ENCODE data around the gene CTSA. TPM values are rescaled to one million over a fixed set of nuclear protein-coding genes. Genes with fewer than 3 reads are reported as not detected.

Gene CTSA
- total RNA-seq, 1 experiment from 2014 or later, result 109 TPM

GRCh38 chr20:45886590-45887345, 4.4 kb upstream of the CTSA start:
- intact Hi-C loops (cut with micrococcal nuclease), result no loop called here
- ChIA-PET POLR2A (no interaction called here), RAD21 (ENCODE audit: low non-redundant PET in 1 of 2, low total read pairs in 2 of 2, uncharacterized antibody in 2 of 2, unreplicated experiment in 2 of 2) (no interaction called here), CTCF (no interaction called here)
- H2AFZ ChIP-seq (ENCODE audit: low read depth, low read length, poor library complexity, severe bottlenecking), result no peak overlapping the region
- ATAC-seq (no peak), DNase-seq (ENCODE audit: low read depth, low spot score) (no peak)
- no peak overlapping the region for H3K27ac ChIP-seq (ENCODE audit: low read depth, low read length)
- H3K9me3 ChIP-seq (ENCODE audit: control insufficient read depth in 1 of 2, insufficient read depth in 1 of 2, low read depth in 1 of 2, low read length in 2 of 2), result no peaks in the 10 kb centered on the region
- no peak for TF ChIP-seq REST (IDR thresholded peaks at IDR 0.05; ENCODE audit: low read depth)
- TF ChIP-seq ATF3 (IDR thresholded peaks at IDR 0.05), result no peak
- no peak for TF ChIP-seq POLR2AphosphoS5 (IDR thresholded peaks at IDR 0.05; ENCODE audit: low read depth, low read length)
- no peak for TF ChIP-seq CTCF (IDR thresholded peaks at IDR 0.05 in 2 of 3, conservative IDR thresholded peaks at IDR 0.05 in 1 of 3; ENCODE audit: borderline replicate concordance in 1 of 3, insufficient read depth in 1 of 3, low read depth in 2 of 3, low read length in 2 of 3)
- no peak for TF ChIP-seq SRF (IDR thresholded peaks at IDR 0.05; ENCODE audit: low read depth)
- no peak for TF ChIP-seq ELF1 (IDR thresholded peaks at IDR 0.05; ENCODE audit: borderline replicate concordance, low read depth)
- TF ChIP-seq RAD21 (IDR thresholded peaks at IDR 0.05; ENCODE audit: low read depth), result no peak
- no peak for TF ChIP-seq YY1 (IDR thresholded peaks at IDR 0.05; ENCODE audit: extremely low read depth, insufficient replicate concordance, low read depth, low read length)
- no peak for TF ChIP-seq ZNF274 (IDR thresholded peaks at IDR 0.05; ENCODE audit: low read depth, low read length)
- no peak for TF ChIP-seq JUND (IDR thresholded peaks at IDR 0.05)
- no peak for TF ChIP-seq TCF7L2 (IDR thresholded peaks at IDR 0.05; ENCODE audit: borderline replicate concordance, extremely low read depth, insufficient read depth, insufficient read length)
- no peak for TF ChIP-seq SP1 (IDR thresholded peaks at IDR 0.05; ENCODE audit: low read depth)
- TF ChIP-seq FOSL1 (IDR thresholded peaks at IDR 0.05; ENCODE audit: low read depth), result no peak
- TF ChIP-seq CEBPB (IDR thresholded peaks at IDR 0.05; ENCODE audit: low read depth), result no peak
- TF ChIP-seq EZH2 (IDR thresholded peaks at IDR 0.05), result no peak
- TF ChIP-seq SIN3A (IDR thresholded peaks at IDR 0.05; ENCODE audit: low read depth), result no peak
- TF ChIP-seq EZH2phosphoT487 (IDR thresholded peaks at IDR 0.05; ENCODE audit: borderline replicate concordance), result no peak
- TF ChIP-seq POLR2A (IDR thresholded peaks at IDR 0.05; ENCODE audit: borderline replicate concordance, extremely low read depth, insufficient read depth, insufficient read length), result no peak
- H3K9ac ChIP-seq (ENCODE audit: low read length), result no peak overlapping the region
- H3K4me1 ChIP-seq (ENCODE audit: control insufficient read depth in 1 of 2, insufficient read depth in 2 of 2, low read length in 2 of 2), result peaks cover 19 to 32% of the 10 kb centered on the region in 2 experiments
- H3K4me2 ChIP-seq (ENCODE audit: low read length), result no peak overlapping the region
- no peaks in the 10 kb centered on the region for H4K20me1 ChIP-seq (ENCODE audit: insufficient read depth)
- BruUV-seq (replicated peaks), result no TSS peak
- no peak overlapping the region for H3K4me3 ChIP-seq (replicated peaks in 1 of 2; ENCODE audit: low read depth in 1 of 2, low read length in 2 of 2)
- H3K79me2 ChIP-seq (ENCODE audit: insufficient read depth, low read length), result peaks cover 15% of the 10 kb centered on the region
- no peaks in the 10 kb centered on the region for H3K9me2 ChIP-seq (ENCODE audit: insufficient read depth)
- peaks cover 8 to 18% of the 10 kb centered on the region in 2 experiments; a peak in 2 of 4 replicates for H3K36me3 ChIP-seq (ENCODE audit: control insufficient read depth in 1 of 2, insufficient read depth in 2 of 2, low read length in 2 of 2)
- H3K27me3 ChIP-seq (ENCODE audit: insufficient read depth, low read length), result no peaks in the 10 kb centered on the region
